ENCODE data around the gene GRIN2A. TPM values are rescaled to one million over a fixed set of nuclear protein-coding genes. Genes with fewer than 3 reads are reported as not detected.

GRIN2A gene
- total and polyA plus RNA-seq, 10 donors: under 0.01 to 0.10 (median 0.03) TPM; not detected in 7

DNA sequence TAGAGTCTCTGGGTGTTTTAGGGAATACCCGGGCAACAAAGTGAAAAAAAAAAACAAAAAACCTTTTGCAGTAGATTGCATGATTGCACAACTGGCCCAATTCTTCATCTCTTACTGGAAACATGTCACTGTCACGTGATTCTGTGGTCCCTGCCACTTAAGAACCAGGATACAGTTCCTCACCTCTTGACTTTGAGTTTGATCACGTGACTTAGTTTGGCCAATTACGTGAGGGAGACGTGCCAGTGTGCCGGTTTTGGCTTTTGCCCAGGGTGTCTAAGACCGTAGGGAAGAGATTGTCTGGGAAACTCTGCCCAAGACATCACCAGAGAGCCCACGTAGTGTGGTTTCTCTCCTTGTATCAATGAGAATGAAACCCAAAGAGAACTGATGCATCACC lies 88.7 kb downstream of the GRIN2A start:
- H3K27ac ChIP-seq: no peak overlapping the region
- TF ChIP-seq POLR2AphosphoS5 (IDR thresholded peaks at IDR 0.05): no peak
- no peak for TF ChIP-seq POLR2A (IDR thresholded peaks at IDR 0.05)
- TF ChIP-seq CTCF (IDR thresholded peaks at IDR 0.05 in 8 of 11, conservative IDR thresholded peaks at IDR 0.05 in 3 of 11): no peak
- no peaks in the 10 kb centered on the region for H3K4me1 ChIP-seq
- WGBS, 5 donors: 58 to 75% (median 68%) methylated on average over 8 of the region's 8 CpGs
- no peak for DNase-seq
- H3K9me3 ChIP-seq: peaks cover 0 to 37% (median 0%) of the 10 kb centered on the region in 8 donors
- H3K4me3 ChIP-seq: no peak overlapping the region
- intact Hi-C loops (cut with DNase I; ENCODE audit: low total_unique reads): no loop called here
- no peaks in the 10 kb centered on the region for H3K36me3 ChIP-seq
- H3K27me3 ChIP-seq (replicated peaks in 1 of 7): peaks cover 0 to under 1% (median 0%) of the 10 kb centered on the region in 7 donors

DNA sequence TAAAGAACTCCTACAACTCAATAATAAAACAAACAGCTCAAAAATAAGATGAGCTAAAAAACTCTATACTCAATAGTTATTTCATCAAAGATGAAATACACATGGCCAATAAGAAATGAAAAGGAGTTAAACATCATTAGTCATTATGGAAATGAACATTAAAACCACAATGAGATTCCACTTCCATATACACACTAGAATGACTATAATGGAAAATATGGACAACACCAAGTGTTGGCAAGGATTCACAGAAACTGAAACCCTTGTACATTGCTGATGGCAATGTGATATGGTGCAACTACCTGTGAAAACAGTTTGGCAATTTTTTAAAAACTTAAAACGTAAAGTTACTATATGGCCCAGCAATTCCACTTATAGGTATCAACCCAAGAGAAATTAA lies 91.4 kb downstream of the GRIN2A start:
- no peak for TF ChIP-seq CTCF (IDR thresholded peaks at IDR 0.05 in 8 of 11, conservative IDR thresholded peaks at IDR 0.05 in 3 of 11)
- TF ChIP-seq POLR2A (IDR thresholded peaks at IDR 0.05): no peak
- no peak for TF ChIP-seq POLR2AphosphoS5 (IDR thresholded peaks at IDR 0.05)
- Histone ChIP-seq H3K4me1 (no peaks in the 10 kb centered on the region), H3K27me3 (replicated peaks in 1 of 7) (peaks cover 0 to 8% (median 0%) of the 10 kb centered on the region in 7 donors), H3K36me3 (no peaks in the 10 kb centered on the region), H3K4me3 (no peak overlapping the region), H3K27ac (no peak overlapping the region), H3K9me3 (peaks cover 0 to 20% (median 0%) of the 10 kb centered on the region in 8 donors)
- intact Hi-C loops (cut with DNase I; ENCODE audit: low total_unique reads): no loop called here
- no peak for DNase-seq
- WGBS, 5 donors: 80 to 97% (median 89%) methylated on average over 1 of the region's 1 CpG

GRCh38 chr16:10088380-10088793 lies 93.8 kb downstream of the GRIN2A start:
- Histone ChIP-seq H3K4me1 (no peaks in the 10 kb centered on the region), H3K27ac (no peak overlapping the region), H3K36me3 (no peaks in the 10 kb centered on the region), H3K27me3 (replicated peaks in 1 of 7) (peaks cover 0 to 8% (median 0%) of the 10 kb centered on the region in 7 donors), H3K9me3 (peaks cover 0 to 12% (median 0%) of the 10 kb centered on the region in 8 donors), H3K4me3 (no peak overlapping the region)
- intact Hi-C loops (cut with DNase I; ENCODE audit: low total_unique reads): no loop called here
- whole genome bisulfite sequencing, 5 donors: 51 to 61% (median 58%) methylated on average over 7 of the region's 7 CpGs
- DNase-seq: no peak
- TF ChIP-seq CTCF (IDR thresholded peaks at IDR 0.05 in 8 of 11, conservative IDR thresholded peaks at IDR 0.05 in 3 of 11): no peak
- no peak for TF ChIP-seq POLR2AphosphoS5 (IDR thresholded peaks at IDR 0.05)
- TF ChIP-seq POLR2A (IDR thresholded peaks at IDR 0.05): no peak

DNA sequence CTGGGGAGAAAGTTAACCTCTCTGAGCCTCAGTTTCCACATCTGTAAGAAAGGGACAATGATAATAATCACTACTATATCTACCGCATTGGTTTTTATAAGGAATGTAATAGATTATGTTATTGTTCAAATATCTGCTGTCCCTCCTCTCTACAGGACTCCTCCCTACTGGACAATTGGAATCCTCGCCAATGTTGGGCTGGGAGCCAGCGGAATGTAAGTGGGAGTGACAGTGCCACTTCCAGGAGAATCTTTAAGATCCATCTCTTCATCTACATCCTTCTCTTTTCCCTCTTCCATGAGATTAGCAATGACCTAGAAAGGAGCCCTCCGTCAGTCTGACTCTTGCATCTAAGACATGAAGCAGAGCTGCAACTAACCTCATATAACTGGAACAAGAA lies 95.1 kb downstream of the GRIN2A start:
- peaks cover 0 to 8% (median 0%) of the 10 kb centered on the region in 7 donors for H3K27me3 ChIP-seq (replicated peaks in 1 of 7)
- no peak for DNase-seq
- intact Hi-C loops (cut with DNase I; ENCODE audit: low total_unique reads): no loop called here

More for the DNA sequence above, 95.1 kb downstream of the GRIN2A start:
- H3K36me3 ChIP-seq: no peaks in the 10 kb centered on the region
- TF ChIP-seq CTCF (IDR thresholded peaks at IDR 0.05 in 8 of 11, conservative IDR thresholded peaks at IDR 0.05 in 3 of 11): no peak
- no peak for TF ChIP-seq POLR2AphosphoS5 (IDR thresholded peaks at IDR 0.05)
- no peak for TF ChIP-seq POLR2A (IDR thresholded peaks at IDR 0.05)
- WGBS, 5 donors: 79 to 92% (median 82%) methylated on average over 4 of the region's 4 CpGs
- H3K4me3 ChIP-seq: no peak overlapping the region
- no peaks in the 10 kb centered on the region for H3K4me1 ChIP-seq
- H3K9me3 ChIP-seq: peaks cover 0 to 17% (median 0%) of the 10 kb centered on the region in 8 donors
- H3K27ac ChIP-seq: no peak overlapping the region

Data from spleen (tissue), 11 donors.